Activated CD4-positive, CD25-positive, alpha-beta regulatory T cell (primary cell): ENCODE data around the gene CDK18.

ENCODE experiments used
- DNase-seq, 4 experiments: peaks; one replicate each; lab custom pipeline; 2025; lab: John Stamatoyannopoulos, UW

Gene CDK18

GRCh38 chr1:205570796-205571537 lies 66.5 kb downstream of the CDK18 start:
- DNase-seq = no peak

GRCh38 chr1:205571747-205572146 lies 67.3 kb downstream of the CDK18 start:
- DNase-seq = no peak

- DNase-seq = no peak
Measured at GRCh38 chr1:205572421-205572820, 68.0 kb downstream of the CDK18 start.

- no peak for DNase-seq
Measured at GRCh38 chr1:205575294-205575885, 70.9 kb downstream of the CDK18 start.

GRCh38 chr1:205576011-205576410 lies 71.5 kb downstream of the CDK18 start:
- no peak for DNase-seq

- DNase-seq = no peak
Measured at GRCh38 chr1:205576805-205577761, 72.6 kb downstream of the CDK18 start.

- DNase-seq = no peak
Measured at GRCh38 chr1:205577874-205578658, 73.6 kb downstream of the CDK18 start.

- no peak for DNase-seq
Measured at GRCh38 chr1:205578780-205579571, 74.5 kb downstream of the CDK18 start.

- DNase-seq = no peak
Measured at GRCh38 chr1:205579711-205580110, 75.2 kb downstream of the CDK18 start.

GRCh38 chr1:205580140-205580922 lies 75.9 kb downstream of the CDK18 start:
- no peak for DNase-seq

GRCh38 chr1:205580923-205581180 lies 76.4 kb downstream of the CDK18 start:
- no peak for DNase-seq

- DNase-seq = no peak
Measured at GRCh38 chr1:205581321-205581980, 77.0 kb downstream of the CDK18 start.

GRCh38 chr1:205582046-205582445 lies 77.6 kb downstream of the CDK18 start:
- DNase-seq = no peak
